Activated CD8-positive, alpha-beta memory T cell treated with anti-CD3 and anti-CD28 coated beads, Interleukin-2, amount 50 U/mL, for 48 hours (primary cell): Measurements from ENCODE around the gene ITGBL1.

Experiments used
- DNase-seq: peaks from one replicate; pipeline ENCODE4 v3.0.0-alpha.2; 2020

Gene ITGBL1

GRCh38 chr13:101706651-101707050 is 254.2 kb downstream of the ITGBL1 start:
- no peak for DNase-seq

GRCh38 chr13:101707659-101708058 is 255.2 kb downstream of the ITGBL1 start:
- DNase-seq: no peak

GRCh38 chr13:101708115-101708514 is 255.6 kb downstream of the ITGBL1 start:
- no peak for DNase-seq

- no peak for DNase-seq
Observed at GRCh38 chr13:101709952-101710351, 257.5 kb downstream of the ITGBL1 start.

GRCh38 chr13:101711307-101712025 is 259.0 kb downstream of the ITGBL1 start:
- DNase-seq: no peak

GRCh38 chr13:101712026-101712348 is 259.5 kb downstream of the ITGBL1 start:
- DNase-seq: no peak

GRCh38 chr13:101714195-101714594 is 261.7 kb downstream of the ITGBL1 start:
- DNase-seq: no peak

- no peak for DNase-seq
Observed at GRCh38 chr13:101717353-101717752, 264.9 kb downstream of the ITGBL1 start.

GRCh38 chr13:101718496-101718895 is 266.0 kb downstream of the ITGBL1 start:
- no peak for DNase-seq

- DNase-seq: no peak
Observed at GRCh38 chr13:101726681-101727080, 274.2 kb downstream of the ITGBL1 start.

- DNase-seq: no peak
Observed at GRCh38 chr13:101727118-101727517, 274.6 kb downstream of the ITGBL1 start.

- DNase-seq: no peak
Observed at GRCh38 chr13:101728021-101728420, 275.5 kb downstream of the ITGBL1 start.

- no peak for DNase-seq
Observed at GRCh38 chr13:101728615-101729014, 276.1 kb downstream of the ITGBL1 start.

GRCh38 chr13:101730420-101731000 is 278.0 kb downstream of the ITGBL1 start:
- no peak for DNase-seq

- no peak for DNase-seq
Observed at GRCh38 chr13:101736566-101736965, 284.1 kb downstream of the ITGBL1 start.

- no peak for DNase-seq
Observed at GRCh38 chr13:101738336-101738735, 285.9 kb downstream of the ITGBL1 start.

- DNase-seq: no peak
Observed at GRCh38 chr13:101739382-101740178, 287.1 kb downstream of the ITGBL1 start.

- DNase-seq: no peak
Observed at GRCh38 chr13:101746513-101746912, 294.0 kb downstream of the ITGBL1 start.

- DNase-seq: no peak
Observed at GRCh38 chr13:101747039-101747438, 294.6 kb downstream of the ITGBL1 start.

GRCh38 chr13:101749584-101749983 is 297.1 kb downstream of the ITGBL1 start:
- no peak for DNase-seq

- no peak for DNase-seq
Observed at GRCh38 chr13:101751488-101751887, 299.0 kb downstream of the ITGBL1 start.

- no peak for DNase-seq
Observed at GRCh38 chr13:101752432-101752831, 300.0 kb downstream of the ITGBL1 start.

GRCh38 chr13:101755228-101755887 is 302.9 kb downstream of the ITGBL1 start:
- no peak for DNase-seq
